ENCODE measurements around the gene ACADS.

GRCh38 chr12:120736404-120737331, 11.0 kb downstream of the ACADS start:
- TF ChIP-seq CTCF (IDR thresholded peaks at IDR 0.05) (no peak), POLR2A (IDR thresholded peaks at IDR 0.05) (no peak)

All from thyroid gland (tissue), 4 donors.